HG02759 (cell line): ENCODE measurements around the gene MAML2.
"Not testable (repeated sequence)": the region's sequence is repeated elsewhere in the genome, so short reads cannot be mapped to it uniquely, and the experiment has no call there.

ENCODE experiments used
- ATAC-seq: cut with Tn5 transposase; IDR thresholded peaks from one replicate; pipeline ENCODE4 v1.9.1; 2021; ENCODE audit warnings: mild to moderate bottlenecking, moderate library complexity; ENCODE audit not compliant: unreplicated experiment

MAML2 gene

GRCh38 chr11:96272529-96273222 is 70.3 kb downstream of the MAML2 start:
- ATAC-seq = peak; percentile 64

GRCh38 chr11:96271777-96272176 is 71.2 kb downstream of the MAML2 start:
- ATAC-seq = no peak

DNA sequence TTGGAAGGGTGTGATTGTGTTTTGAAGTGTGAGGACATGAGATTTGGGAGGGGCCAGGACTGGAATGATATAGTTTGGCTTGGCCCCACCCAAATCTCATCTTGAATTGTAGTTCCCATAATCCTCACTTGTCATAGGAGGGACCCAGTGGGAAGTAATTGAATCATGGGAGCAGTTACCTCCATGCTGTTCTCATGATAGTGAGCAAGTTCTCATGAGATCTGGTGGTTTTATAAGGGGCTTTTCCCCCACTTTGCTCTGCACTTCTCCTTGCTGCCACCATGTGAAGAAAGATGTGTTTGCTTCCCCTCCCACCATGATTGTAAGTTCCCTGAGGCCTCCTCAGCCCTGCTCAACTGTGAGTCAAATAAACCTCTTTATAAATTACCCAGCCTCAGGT is 71.6 kb downstream of the MAML2 start:
- not testable (repeated sequence) for ATAC-seq

DNA sequence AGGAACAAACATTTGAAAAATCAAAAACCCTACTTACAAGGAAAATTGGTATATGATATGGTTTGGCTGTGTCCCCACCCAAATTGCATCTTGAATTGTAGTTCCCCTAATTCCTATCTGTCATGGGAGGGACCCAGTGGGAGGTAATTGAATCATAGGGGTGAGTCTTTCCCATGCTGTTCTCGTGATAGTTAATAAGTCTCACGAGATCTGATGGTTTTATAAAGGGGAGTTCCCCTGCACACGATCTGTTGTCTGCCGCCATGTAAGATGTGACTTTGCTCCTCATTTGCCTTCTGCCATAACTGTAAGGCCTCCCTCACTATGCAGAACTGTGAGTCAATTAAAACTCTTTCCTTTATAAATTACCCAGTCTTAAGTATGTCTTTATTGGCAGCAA is 74.5 kb downstream of the MAML2 start:
- ATAC-seq = not testable (repeated sequence)

DNA sequence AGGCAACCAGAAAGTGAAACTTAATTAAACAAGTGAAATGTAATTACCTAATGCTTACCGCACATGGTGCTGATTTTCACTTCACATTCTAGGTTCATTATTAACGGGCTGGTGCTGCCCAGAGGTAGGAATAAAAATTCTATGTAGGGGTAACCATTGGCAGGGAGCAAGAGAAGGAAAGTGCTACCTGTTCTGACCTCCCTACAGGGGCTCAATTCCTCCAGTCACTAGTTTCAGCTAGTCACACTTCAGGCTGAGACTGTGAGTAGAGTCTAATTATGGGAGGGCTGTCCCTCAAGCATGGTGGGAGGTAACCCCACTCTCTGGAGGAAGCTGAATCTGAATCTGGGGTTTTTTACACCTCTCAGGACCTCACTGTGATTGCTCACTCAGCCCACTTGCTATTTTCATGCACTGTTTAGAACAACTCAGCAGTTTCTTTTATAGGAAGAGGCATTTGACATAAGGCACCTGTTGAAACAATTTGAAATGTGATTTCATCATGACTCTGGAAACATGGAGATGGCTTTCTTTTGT is 75.4 kb downstream of the MAML2 start:
- peak; percentile 97 for ATAC-seq

GRCh38 chr11:96267001-96267495 is 75.9 kb downstream of the MAML2 start:
- ATAC-seq = no peak

- ATAC-seq = no peak
Observed at GRCh38 chr11:96265972-96266371, 77.0 kb downstream of the MAML2 start.

DNA sequence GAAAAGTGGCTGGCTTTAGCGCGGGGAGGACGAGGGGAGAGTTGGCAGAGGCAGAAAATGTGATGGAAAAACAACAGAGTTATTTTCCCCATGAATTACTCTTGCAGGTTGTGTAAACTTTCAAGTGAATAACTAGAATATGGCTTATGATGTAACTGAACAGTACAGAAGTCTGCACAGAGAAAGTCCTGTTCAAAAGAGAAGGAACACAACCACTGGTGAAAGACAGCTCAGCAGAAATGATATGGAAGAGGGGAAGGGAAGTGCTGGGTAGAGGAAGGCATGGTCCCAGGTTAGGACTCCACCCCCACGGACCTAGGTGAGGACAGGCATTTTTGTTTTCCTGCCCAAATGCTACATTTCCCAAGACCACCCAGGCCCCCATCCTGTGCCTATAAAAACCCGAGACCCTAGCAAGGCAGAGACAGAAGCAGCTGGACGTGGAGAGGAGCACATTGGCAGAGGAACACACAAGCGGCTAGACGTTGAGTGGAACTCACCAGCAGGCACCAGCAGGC is 77.7 kb downstream of the MAML2 start:
- no peak for ATAC-seq

GRCh38 chr11:96264364-96264763 is 78.6 kb downstream of the MAML2 start:
- ATAC-seq = no peak

DNA sequence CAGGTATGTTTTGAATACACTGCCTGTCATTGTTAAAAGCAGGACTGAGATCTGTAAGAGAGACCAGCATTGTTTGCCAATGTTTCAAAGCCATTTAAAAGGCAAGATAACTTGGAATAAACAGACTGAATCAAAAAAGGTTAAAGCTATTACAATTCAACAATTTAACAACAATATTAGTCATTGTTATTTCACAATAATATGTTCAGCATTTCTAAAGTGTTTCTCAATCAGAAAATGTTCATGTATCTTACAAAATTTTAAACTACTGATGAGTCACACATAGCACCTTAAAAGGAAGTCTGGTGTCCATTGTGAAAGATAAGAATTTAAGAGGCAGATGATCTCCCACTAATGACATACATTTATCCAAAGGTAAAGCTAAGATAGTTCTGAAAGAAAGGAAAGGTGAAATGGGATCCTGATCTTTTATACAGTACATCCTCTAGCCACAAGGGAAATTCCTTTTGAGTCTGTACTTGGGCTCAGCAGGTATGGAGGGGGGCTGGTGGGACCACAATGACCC is 79.7 kb downstream of the MAML2 start:
- ATAC-seq = no peak

- ATAC-seq = no peak
Observed at GRCh38 chr11:96260532-96260931, 82.5 kb downstream of the MAML2 start.

DNA sequence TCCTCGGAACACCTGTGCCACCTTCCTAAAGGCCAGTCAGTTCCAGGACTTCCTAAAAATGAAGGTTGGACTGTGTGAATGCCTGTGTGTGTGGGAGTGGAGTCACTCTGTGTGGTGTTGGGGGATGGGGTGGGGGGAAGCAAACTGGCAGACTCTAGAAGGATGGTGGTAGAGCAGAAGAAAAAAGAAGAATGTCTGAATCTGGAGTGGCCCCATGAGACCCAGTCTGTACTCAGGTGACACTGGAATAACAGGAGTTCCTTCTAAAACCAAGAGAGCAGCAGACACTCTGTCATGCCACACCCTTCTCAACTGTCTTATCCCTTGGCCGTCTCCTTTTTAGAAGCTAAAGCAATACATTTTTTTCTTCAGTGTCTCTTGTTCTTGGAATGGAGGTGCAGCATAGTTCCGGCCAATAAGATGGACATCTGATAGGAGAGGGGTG is 82.9 kb downstream of the MAML2 start:
- no peak for ATAC-seq

GRCh38 chr11:96259134-96259830 is 83.7 kb downstream of the MAML2 start:
- no peak for ATAC-seq

GRCh38 chr11:96257972-96258934 is 84.7 kb downstream of the MAML2 start:
- ATAC-seq = peak; percentile 80

DNA sequence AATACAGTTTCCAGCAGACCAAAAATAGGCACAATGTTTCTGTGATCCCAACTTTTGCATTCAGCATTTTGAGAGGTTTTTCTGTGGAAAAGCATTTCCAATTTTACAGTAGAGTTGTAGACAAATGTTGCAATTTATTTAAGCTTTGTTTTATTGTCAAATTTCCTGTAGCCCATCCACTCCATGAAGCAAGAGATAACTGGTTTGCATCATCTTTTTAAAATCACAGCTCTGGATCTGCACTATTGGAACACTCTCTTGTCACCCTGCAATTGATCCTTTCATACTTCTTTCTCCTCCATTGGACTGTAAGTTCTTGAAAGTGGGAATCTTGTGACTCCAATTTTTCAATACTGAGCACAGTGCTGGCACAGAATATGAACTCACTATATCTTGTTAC is 86.0 kb downstream of the MAML2 start:
- no peak for ATAC-seq

GRCh38 chr11:96256215-96257011 is 86.6 kb downstream of the MAML2 start:
- ATAC-seq = peak; percentile 18

DNA sequence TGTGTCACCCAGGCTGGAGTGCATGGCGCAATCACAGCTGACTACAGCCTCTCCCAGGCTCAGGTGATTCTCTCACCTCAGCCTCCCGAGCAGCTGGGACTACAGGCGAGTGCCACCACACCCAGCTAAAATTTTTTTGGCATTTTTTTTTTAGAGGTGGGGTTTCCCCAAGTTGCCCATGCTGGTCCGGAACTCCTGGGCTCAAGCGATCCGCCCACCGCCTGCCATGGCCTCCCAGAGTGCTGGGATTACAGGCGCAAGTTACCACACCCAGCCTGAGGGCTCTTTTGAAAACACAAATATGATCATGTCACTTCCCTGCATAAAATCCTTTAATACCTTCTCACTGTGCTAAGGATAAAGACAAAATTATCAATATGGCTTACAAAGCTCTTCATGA is 88.1 kb downstream of the MAML2 start:
- ATAC-seq = no peak

- peak; percentile 43 for ATAC-seq
Observed at GRCh38 chr11:96254087-96254486, 88.9 kb downstream of the MAML2 start.

DNA sequence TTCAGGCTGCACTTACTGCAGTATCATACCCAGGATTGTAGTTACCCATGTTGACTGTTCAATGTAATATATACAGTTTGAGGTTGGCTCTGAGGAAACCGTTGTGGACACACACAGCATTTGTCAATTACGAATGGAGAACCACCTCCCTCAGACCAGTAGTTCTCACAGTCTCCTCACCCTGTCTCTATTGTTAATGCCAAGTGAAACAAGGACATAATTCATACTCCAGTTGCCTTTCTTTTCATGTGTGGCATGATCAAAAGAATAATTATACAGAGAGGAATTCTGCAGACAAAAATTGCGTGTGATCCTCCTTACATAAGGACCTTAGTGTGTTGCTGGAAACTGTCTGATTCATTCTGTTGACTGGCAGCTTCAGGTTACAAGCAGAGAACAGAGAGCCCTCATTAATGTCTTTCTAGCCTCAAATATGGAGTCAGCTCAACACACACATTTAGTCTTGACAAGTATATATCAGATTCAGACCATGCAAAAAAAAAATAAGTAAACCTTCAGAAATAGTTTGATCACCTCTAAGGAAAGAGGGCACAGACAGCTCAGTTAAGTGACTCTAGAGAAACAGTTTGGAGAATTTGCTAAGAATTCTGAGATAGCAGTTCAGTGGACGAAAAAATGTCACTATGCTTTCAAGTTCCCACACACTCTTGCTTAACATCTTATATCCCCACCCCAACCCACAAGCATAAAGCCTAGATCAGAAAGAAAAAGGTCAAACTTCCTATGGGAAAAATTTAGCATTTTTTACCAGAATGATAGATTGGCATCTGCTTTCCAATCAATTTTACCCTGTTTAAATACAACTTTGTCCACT is 96.1 kb downstream of the MAML2 start:
- ATAC-seq = no peak
